ENCODE data around the gene FAM219B. TPM values are rescaled to one million over a fixed set of nuclear protein-coding genes. Genes with fewer than 3 reads are reported as not detected.

Gene FAM219B
- total and polyA plus RNA-seq, 8 donors = 18.2 to 33.8 (median 21.2) TPM

DNA sequence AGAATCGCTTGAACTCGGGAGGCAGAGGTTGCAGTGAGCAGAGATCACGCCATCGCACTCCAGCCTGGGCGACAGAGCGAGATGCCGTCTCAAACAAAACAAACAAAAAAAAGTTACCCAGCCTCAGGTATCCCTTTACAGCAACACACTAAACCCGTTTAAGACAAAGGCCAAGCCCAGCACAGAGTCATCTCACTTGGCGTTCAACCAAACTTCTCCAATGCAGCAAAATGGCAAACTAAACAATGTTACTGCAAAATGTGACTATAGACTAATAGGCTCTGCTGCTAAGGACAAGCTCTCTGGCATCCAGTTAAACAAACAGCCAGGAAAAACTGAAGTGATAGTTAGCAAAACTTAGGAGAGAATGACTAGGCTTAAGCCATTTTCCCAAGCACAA lies 6.4 kb upstream of the FAM219B start:
- no peaks in the 10 kb centered on the region for H3K27me3 ChIP-seq
- WGBS, 2 donors = 94 to 98% methylated on average over 9 of the region's 9 CpGs
- H3K4me3 ChIP-seq = no peak overlapping the region
- H3K36me3 ChIP-seq = peaks cover 0 to 21% (median 6%) of the 10 kb centered on the region in 3 donors
- DNase-seq (no peak), FAIRE-seq (no peak), ATAC-seq (no peak)
- no peak overlapping the region for H3K27ac ChIP-seq
- no peaks in the 10 kb centered on the region for H3K4me1 ChIP-seq
- TF ChIP-seq, protein P1, sequence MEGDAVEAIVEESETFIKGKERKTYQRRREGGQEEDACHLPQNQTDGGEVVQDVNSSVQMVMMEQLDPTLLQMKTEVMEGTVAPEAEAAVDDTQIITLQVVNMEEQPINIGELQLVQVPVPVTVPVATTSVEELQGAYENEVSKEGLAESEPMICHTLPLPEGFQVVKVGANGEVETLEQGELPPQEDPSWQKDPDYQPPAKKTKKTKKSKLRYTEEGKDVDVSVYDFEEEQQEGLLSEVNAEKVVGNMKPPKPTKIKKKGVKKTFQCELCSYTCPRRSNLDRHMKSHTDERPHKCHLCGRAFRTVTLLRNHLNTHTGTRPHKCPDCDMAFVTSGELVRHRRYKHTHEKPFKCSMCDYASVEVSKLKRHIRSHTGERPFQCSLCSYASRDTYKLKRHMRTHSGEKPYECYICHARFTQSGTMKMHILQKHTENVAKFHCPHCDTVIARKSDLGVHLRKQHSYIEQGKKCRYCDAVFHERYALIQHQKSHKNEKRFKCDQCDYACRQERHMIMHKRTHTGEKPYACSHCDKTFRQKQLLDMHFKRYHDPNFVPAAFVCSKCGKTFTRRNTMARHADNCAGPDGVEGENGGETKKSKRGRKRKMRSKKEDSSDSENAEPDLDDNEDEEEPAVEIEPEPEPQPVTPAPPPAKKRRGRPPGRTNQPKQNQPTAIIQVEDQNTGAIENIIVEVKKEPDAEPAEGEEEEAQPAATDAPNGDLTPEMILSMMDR (IDR thresholded peaks at IDR 0.05) = no peak
- H3K9me3 ChIP-seq = no peaks in the 10 kb centered on the region
- intact Hi-C loops (cut with DNase I) = no loop called here

DNA sequence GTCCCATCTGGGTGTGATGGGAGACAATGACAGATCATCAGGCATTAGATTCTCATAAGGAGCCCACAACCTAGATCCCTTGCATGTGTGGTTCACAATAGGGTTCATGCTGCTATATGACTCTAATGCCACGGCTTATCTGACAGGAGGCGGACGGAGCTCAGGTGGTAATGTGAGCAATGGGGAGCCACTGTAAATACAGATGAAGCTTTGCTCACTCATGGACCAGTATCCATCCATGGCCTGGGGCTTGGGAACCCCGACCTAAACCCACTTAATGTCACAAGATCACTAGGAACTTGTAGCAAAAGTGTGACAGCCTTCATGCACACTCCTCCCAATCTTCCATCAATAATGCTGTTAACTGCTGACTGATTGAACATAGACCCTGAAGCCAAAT lies 2.0 kb upstream of the FAM219B start:
- ATAC-seq (no peak), FAIRE-seq (no peak), DNase-seq (no peak)
- TF ChIP-seq, protein P1 (IDR thresholded peaks at IDR 0.05) = no peak
- 82 to 91% methylated on average over 4 of the region's 4 CpGs for WGBS, 2 donors
- intact Hi-C loops (cut with DNase I) = no loop called here
- Histone ChIP-seq H3K9me3 (no peaks in the 10 kb centered on the region), H3K27ac (no peak overlapping the region), H3K36me3 (peaks cover 0 to 9% (median 0%) of the 10 kb centered on the region in 3 donors), H3K4me1 (peaks cover 0 to 17% (median 8%) of the 10 kb centered on the region in 3 donors), H3K4me3 (no peak overlapping the region), H3K27me3 (no peaks in the 10 kb centered on the region)

DNA sequence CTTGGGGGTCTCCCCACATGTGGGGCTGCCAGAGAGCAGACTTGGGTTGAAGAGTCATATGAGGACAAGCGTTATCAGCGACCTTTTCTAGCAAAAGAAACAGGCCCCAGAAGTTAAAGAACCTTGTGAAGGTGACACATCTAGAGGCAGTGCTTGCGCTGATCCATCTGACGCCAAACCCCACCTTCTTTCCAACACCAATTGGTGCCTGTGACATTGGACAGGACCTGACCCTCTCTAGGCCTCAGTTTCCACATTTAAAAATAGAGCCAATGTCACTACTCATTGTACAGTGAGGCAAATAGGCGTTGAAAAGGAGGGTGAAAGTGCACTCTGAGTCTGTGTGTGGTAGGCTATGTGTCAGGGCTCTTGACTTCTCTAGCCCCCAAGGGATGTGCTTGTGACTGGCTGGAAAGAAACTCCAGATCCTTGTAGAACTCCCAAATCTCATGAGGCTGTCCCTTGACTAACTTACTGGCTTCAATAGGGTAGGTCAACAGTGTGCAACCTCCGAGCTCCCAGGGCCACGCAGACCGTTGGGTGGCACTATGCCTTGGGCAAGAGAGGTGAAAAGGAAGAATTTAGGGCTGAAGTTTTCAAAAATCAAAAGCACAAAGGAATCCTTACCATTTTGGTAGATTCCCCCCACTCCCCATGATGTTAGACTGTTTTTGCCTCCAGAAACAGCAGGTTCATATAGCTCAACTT lies 666 bp upstream of the FAM219B start:
- no peak for FAIRE-seq

DNA sequence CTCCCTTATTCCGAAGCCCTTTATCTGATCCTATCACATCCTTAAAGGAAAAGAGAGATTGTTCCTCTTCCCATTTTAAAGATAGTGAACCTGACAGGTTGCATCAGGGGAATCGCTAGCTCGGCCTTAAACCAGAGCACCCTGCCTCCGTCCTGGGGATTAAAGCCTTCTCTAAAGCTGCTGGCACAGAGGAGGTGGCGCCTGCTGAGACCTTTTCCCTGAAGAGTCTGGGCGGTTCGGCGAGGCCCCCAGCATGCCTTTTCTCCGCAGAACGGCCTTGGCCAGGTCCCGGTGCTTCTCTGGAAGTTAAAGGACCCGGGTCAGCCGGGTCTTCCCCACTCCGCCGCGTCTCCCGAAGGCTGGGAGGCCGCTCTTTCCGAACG lies 593 bp downstream of the FAM219B start:
- TF ChIP-seq, protein P1 (IDR thresholded peaks at IDR 0.05) = no peak
- WGBS, 2 donors = 0 to 1% methylated on average over 20 of the region's 20 CpGs
- FAIRE-seq = no peak

More for the DNA sequence above, 666 bp upstream of the FAM219B start:
- Histone ChIP-seq H3K36me3 (peaks cover 0 to 12% (median 0%) of the 10 kb centered on the region in 3 donors), H3K27me3 (no peaks in the 10 kb centered on the region), H3K4me3 (peak overlapping the region; percentile 62 to 94 (median 71)), H3K4me1 (peaks cover 0 to 17% (median 8%) of the 10 kb centered on the region in 3 donors), H3K9me3 (no peaks in the 10 kb centered on the region), H3K27ac (peak overlapping the region; percentile 58 to 89 (median 81))
- peak in 1 of 6 donors; percentile 22 for DNase-seq
- WGBS, 2 donors = 35 to 42% methylated on average over 8 of the region's 8 CpGs
- TF ChIP-seq, protein P1 (IDR thresholded peaks at IDR 0.05) = no peak
- peak; percentile 31 to 44 (median 34) for ATAC-seq
- intact Hi-C loops (cut with DNase I) = no loop called here

More for the DNA sequence above, 593 bp downstream of the FAM219B start:
- ATAC-seq = peak; percentile 30 to 50 (median 46)
- peak overlapping the region; percentile 58 to 89 (median 81) for H3K27ac ChIP-seq
- H3K27me3 ChIP-seq = no peaks in the 10 kb centered on the region
- peak in 3 of 6 donors; percentile 21 to 64 (median 29) for DNase-seq
- H3K4me3 ChIP-seq = peak overlapping the region; percentile 62 to 94 (median 71)
- peaks cover 0 to 25% (median 8%) of the 10 kb centered on the region in 3 donors for H3K4me1 ChIP-seq
- intact Hi-C loops (cut with DNase I) = no loop called here
- H3K36me3 ChIP-seq = peaks cover 0 to 15% (median 0%) of the 10 kb centered on the region in 3 donors
- no peaks in the 10 kb centered on the region for H3K9me3 ChIP-seq
